Hepatocyte (in vitro differentiated cells): ENCODE results near the gene MTRFR. TPM values are rescaled to one million over a fixed set of nuclear protein-coding genes. Genes with fewer than 3 reads are reported as not detected.
"Not testable (repeated sequence)": the region's sequence is repeated elsewhere in the genome, so short reads cannot be mapped to it uniquely, and the experiment has no call there.

Experiments used
- DNase-seq: peaks from one replicate; pipeline ENCODE4 v3.0.0-alpha.2; 2016; ENCODE audit warnings: low spot score
- H2AFZ ChIP-seq: fragments of 200-600 bp; sonication (generic); 2 replicates; pipeline ENCODE4 v1.6.0; 2016; ENCODE audit warnings: antibody characterized with exemption, mild to moderate bottlenecking
- H3K27ac ChIP-seq: fragments of 200-600 bp; sonication (generic); 2 replicates; pipeline ENCODE4 v1.5.1; 2016; ENCODE audit warnings: mild to moderate bottlenecking
- H3K27me3 ChIP-seq: fragments of 200-600 bp; sonication (generic); 2 replicates; pipeline ENCODE4 v1.6.1; 2016
- H3K36me3 ChIP-seq: fragments of 200-600 bp; sonication (generic); replicated peaks from 2 replicates; pipeline ENCODE4 v1.5.1; 2016; ENCODE audit warnings: low read depth; ENCODE audit not compliant: insufficient read depth
- H3K4me1 ChIP-seq: fragments of 200-600 bp; sonication (generic); 2 replicates; pipeline ENCODE4 v1.5.1; 2016; ENCODE audit warnings: mild to moderate bottlenecking, moderate library complexity; ENCODE audit not compliant: insufficient read depth
- H3K4me2 ChIP-seq: fragments of 200-600 bp; sonication (generic); 2 replicates; pipeline ENCODE4 v1.6.0; 2016
- H3K4me3 ChIP-seq: fragments of 200-600 bp; sonication (generic); 2 replicates; pipeline ENCODE4 v1.5.1; 2016; ENCODE audit warnings: mild to moderate bottlenecking
- H3K79me2 ChIP-seq: fragments of 200-600 bp; sonication (generic); 2 replicates; pipeline ENCODE4 v1.6.0; 2017; ENCODE audit warnings: mild to moderate bottlenecking
- H3K9me2 ChIP-seq: fragments of 200-600 bp; sonication (generic); replicated peaks from 2 replicates; pipeline ENCODE4 v1.6.0; 2017; ENCODE audit warnings: mild to moderate bottlenecking; ENCODE audit not compliant: insufficient read depth
- H3K9me3 ChIP-seq: fragments of 200-600 bp; sonication (generic); 2 replicates; pipeline ENCODE4 v1.5.1; 2016; ENCODE audit warnings: low read depth, mild to moderate bottlenecking
- H4K20me1 ChIP-seq: fragments of 200-600 bp; sonication (generic); 2 replicates; pipeline ENCODE4 v1.6.0; 2016; ENCODE audit warnings: mild to moderate bottlenecking; ENCODE audit not compliant: insufficient read depth, poor library complexity, severe bottlenecking
- EZH2 ChIP-seq: fragments of 200-600 bp; sonication (generic); IDR thresholded peaks from 2 replicates; pipeline ENCODE4 v1.6.1; 2016; ENCODE audit warnings: antibody characterized with exemption, mild to moderate bottlenecking, borderline replicate concordance
- EZH2phosphoT487 ChIP-seq: fragments of 200-600 bp; sonication (generic); IDR thresholded peaks from one replicate; pipeline ENCODE4 v1.6.1; 2018; ENCODE audit warnings: antibody characterized with exemption, mild to moderate bottlenecking, low read depth, moderate library complexity; ENCODE audit not compliant: unreplicated experiment, severe bottlenecking
- WGBS: methylation state at CpG from one replicate; pipeline ENCODE4 v1.1.6; 2016; ENCODE audit warnings: low lambda C conversion rate; ENCODE audit errors: missing lambda C conversion rate; 5-methylcytosine and 5-hydroxymethylcytosine counted together
- polyA plus RNA-seq: library from polyadenylated mRNA; unstranded; fragments of >200 nt; fragmentation: Nextera tagmentation; extraction: Ambion mirVana; gene quantifications from 2 replicates; pipeline ENCODE4 v1.2.1, GENCODE V29; 2016
- total RNA-seq: library from RNA; depleted of rRNA; stranded (reverse); fragments of >200 nt; gene quantifications from 2 replicates; pipeline ENCODE4 v1.2.3, GENCODE V29; 2014
- TF ChIP-seq, protein P1 (sequence below): fragments of 200-600 bp; sonication (generic); IDR thresholded peaks from 2 replicates; pipeline ENCODE4 v1.5.1; 2016; ENCODE audit warnings: antibody characterized with exemption, mild to moderate bottlenecking; ENCODE audit not compliant: poor library complexity

The MTRFR gene
- total RNA-seq (8.7 and 13.8 TPM in 2 replicates), polyA plus RNA-seq (13.3 and 20.9 TPM in 2 replicates)

DNA sequence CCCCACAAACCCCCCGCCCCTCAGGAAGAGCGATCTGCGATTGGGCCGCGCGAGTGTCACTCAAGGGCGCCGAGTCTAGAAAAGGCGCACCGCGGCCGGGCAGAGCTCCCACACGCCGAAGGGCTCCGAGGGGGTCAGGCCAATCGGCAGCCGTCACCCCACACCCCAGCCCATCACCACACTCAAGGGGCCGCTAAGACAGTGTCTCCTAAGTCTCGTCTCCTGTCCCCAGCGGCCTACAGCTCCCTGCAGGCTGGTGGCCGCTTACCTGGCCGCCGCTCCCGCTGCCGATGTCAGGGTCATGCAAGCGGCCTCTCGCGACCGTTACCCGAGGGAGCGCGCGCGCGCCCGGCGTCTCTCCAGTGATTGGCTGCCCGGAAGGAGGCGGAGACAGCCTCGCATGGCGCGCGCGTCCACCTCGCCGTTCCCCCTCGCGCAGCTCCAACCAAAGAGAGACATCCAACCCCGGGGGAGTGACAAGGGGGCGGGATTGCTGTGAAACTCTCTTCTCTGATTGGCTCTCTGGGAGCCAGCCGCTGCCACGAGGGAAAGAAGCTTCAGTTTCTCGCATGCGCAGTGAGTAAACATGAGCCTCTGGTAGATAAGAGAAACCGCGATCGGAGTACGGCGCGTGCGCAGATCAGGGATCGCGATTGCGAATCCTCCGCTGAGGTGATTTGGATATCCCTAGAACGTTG is at the start of gene MTRFR, which contains the start of gene MPHOSPH9:
MTRFR (plus strand) TSS at position 630 of the 698 bp plus-strand sequence. CDS start 20,239 bp downstream, outside the sequence.
MPHOSPH9 (minus strand) TSS at position 335 of the 698 bp plus-strand sequence. CDS start 2,777 bp downstream, outside the sequence.
- H3K9me2 ChIP-seq: no peaks in the 10 kb centered on the region
- peak within 1 kb of the TSS; percentile 87 for H3K4me2 ChIP-seq
- H3K36me3 ChIP-seq: no peaks in the 10 kb centered on the region
- H3K9me3 ChIP-seq: no peaks in the 10 kb centered on the region
- no peaks in the 10 kb centered on the region for H3K27me3 ChIP-seq
- peak within 1 kb of the TSS; percentile 83 for H3K27ac ChIP-seq
- peaks cover 68% of the 10 kb centered on the region for H3K79me2 ChIP-seq
- peak within 1 kb of the TSS; percentile 22 for H3K4me3 ChIP-seq
- H3K4me1 ChIP-seq: peaks cover 12% of the 10 kb centered on the region
- 1% methylated on average over 66 of the region's 66 CpGs for WGBS
- H2AFZ ChIP-seq: peak within 1 kb of the TSS; percentile 89
- DNase-seq: peak; percentile 99
- no peaks in the 10 kb centered on the region for H4K20me1 ChIP-seq
- TF ChIP-seq EZH2phosphoT487: no peak

DNA sequence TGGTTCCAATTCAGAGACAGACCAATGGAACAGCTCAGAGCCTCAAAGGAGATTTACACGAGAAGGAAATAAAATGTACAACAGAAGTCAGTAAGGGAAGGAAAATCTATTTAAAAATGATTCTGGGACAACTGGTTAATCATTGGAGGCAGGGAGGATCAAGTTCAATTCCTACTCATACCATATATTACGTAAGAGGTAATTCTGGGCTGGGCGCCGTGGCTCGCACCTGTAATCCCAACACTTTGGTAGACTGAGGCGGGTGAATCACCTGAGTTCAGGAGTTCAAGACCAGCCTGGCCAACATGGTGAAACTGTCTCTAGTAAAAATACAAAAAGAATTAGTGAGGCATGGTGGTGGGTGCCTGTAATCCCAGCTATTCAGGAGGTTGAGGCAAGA is 45.6 kb upstream of the MTRFR start:
- WGBS: 98% methylated on average over 6 of the region's 6 CpGs

DNA sequence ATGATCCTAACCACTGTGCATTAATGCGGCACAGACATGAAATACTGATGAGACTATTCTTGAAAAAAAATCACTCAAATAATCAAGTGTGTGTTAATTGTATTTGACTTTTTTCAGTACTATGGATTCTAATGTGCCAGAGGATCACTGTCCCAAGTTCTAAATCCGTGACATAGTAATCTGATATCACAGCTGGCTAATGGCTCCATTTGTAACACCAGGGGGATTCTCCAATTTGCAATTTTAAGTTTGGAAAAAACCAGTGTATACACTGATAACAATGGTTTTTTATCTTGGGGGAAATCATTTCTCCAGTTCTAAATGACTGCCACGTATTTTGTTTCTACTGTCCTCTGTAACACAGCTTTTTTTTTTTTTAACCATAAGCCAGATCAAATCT is 33.3 kb upstream of the MTRFR start:
- no peak for DNase-seq
- no peak overlapping the region for H2AFZ ChIP-seq
- H3K27ac ChIP-seq: no peak overlapping the region
- no peak for TF ChIP-seq EZH2
- TF ChIP-seq, protein P1, sequence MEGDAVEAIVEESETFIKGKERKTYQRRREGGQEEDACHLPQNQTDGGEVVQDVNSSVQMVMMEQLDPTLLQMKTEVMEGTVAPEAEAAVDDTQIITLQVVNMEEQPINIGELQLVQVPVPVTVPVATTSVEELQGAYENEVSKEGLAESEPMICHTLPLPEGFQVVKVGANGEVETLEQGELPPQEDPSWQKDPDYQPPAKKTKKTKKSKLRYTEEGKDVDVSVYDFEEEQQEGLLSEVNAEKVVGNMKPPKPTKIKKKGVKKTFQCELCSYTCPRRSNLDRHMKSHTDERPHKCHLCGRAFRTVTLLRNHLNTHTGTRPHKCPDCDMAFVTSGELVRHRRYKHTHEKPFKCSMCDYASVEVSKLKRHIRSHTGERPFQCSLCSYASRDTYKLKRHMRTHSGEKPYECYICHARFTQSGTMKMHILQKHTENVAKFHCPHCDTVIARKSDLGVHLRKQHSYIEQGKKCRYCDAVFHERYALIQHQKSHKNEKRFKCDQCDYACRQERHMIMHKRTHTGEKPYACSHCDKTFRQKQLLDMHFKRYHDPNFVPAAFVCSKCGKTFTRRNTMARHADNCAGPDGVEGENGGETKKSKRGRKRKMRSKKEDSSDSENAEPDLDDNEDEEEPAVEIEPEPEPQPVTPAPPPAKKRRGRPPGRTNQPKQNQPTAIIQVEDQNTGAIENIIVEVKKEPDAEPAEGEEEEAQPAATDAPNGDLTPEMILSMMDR: no peak
- no peak for TF ChIP-seq EZH2phosphoT487
- no peak overlapping the region for H3K4me2 ChIP-seq
- H3K27me3 ChIP-seq: no peaks in the 10 kb centered on the region
- H3K9me3 ChIP-seq: no peaks in the 10 kb centered on the region
- H3K4me3 ChIP-seq: no peak overlapping the region
- no peaks in the 10 kb centered on the region for H3K79me2 ChIP-seq
- H4K20me1 ChIP-seq: no peaks in the 10 kb centered on the region
- H3K4me1 ChIP-seq: no peaks in the 10 kb centered on the region
- no peaks in the 10 kb centered on the region for H3K9me2 ChIP-seq
- H3K36me3 ChIP-seq: no peaks in the 10 kb centered on the region
- 92% methylated on average over 3 of the region's 3 CpGs for WGBS

More for the DNA sequence above, 45.6 kb upstream of the MTRFR start:
- Histone ChIP-seq H3K4me2 (no peak overlapping the region), H3K79me2 (no peaks in the 10 kb centered on the region), H4K20me1 (no peaks in the 10 kb centered on the region), H3K27me3 (no peaks in the 10 kb centered on the region), H3K4me1 (no peaks in the 10 kb centered on the region), H3K27ac (no peak overlapping the region), H3K36me3 (no peaks in the 10 kb centered on the region), H2AFZ (no peak overlapping the region), H3K9me3 (no peaks in the 10 kb centered on the region), H3K9me2 (no peaks in the 10 kb centered on the region), H3K4me3 (no peak overlapping the region)
- TF ChIP-seq EZH2 (no peak), EZH2phosphoT487 (no peak)
- TF ChIP-seq, protein P1: no peak
- no peak for DNase-seq

DNA sequence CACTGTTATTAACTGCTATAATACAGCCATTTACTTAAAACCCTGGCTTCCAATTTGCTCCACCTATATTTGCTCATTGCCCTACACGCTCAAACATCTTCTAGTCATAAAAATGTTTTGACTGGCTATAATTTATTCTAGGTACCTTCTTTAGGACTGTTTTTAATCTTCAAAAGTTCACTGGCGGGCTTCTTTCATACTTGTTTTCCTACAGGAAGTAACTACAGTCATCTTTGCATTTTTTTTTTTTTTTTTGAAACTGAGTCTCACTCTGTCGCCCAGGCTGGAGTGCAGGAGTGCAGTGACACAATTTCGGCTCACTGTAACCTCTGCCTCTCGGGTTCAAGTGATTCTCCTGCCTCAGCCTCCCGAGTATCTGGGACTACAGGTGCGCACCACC is 32.8 kb upstream of the MTRFR start:
- no peak for DNase-seq
- Histone ChIP-seq H3K4me3 (no peak overlapping the region), H3K79me2 (no peaks in the 10 kb centered on the region), H3K27ac (no peak overlapping the region), H3K4me2 (no peak overlapping the region), H2AFZ (no peak overlapping the region), H3K4me1 (no peaks in the 10 kb centered on the region), H4K20me1 (no peaks in the 10 kb centered on the region), H3K36me3 (no peaks in the 10 kb centered on the region), H3K9me3 (no peaks in the 10 kb centered on the region), H3K27me3 (no peaks in the 10 kb centered on the region), H3K9me2 (no peaks in the 10 kb centered on the region)
- no peak for TF ChIP-seq EZH2
- TF ChIP-seq, protein P1: no peak
- no peak for TF ChIP-seq EZH2phosphoT487
- 92% methylated on average over 7 of the region's 7 CpGs for WGBS

DNA sequence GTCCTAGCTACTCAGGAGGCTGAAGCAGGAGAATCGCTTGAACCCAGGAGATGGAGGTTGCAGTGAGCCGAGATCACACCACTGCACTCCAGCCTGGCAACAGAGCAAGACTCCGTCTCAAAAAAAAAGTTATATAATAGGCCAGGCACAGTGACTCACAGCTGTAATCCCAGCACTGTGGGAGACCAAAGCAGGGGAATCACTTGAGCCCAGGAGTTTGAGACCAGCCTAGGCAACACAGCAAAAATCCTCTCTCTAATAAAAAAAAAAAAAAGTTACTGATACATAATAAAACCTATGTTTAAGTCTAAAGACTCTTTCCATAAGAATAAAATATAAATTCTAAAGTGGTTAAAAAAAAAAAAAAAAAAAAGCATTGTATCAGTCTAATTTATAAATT is 26.4 kb upstream of the MTRFR start:
- not testable (repeated sequence) for H3K4me3 ChIP-seq

DNA sequence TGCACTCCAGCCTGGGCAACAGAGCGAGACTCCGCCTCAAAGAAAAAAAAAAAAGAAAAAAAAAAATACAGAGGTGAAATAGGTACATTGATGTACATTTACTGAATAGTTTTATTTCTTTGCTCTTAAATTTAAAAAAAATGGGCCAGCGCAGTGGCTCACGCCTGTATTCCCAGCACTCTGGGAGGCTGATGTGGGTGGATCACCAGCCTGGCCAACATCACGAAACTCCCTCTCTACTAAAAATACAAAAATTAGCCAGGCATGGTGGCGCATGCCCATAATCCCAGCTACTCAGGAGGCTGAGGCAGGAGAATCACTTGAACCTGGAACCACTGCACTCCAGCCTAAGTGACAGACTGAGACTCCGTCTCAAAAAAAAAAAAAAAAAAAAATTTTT is 25.4 kb upstream of the MTRFR start:
- H4K20me1 ChIP-seq, H3K9me2 ChIP-seq, H3K36me3 ChIP-seq, H3K79me2 ChIP-seq, H3K27me3 ChIP-seq, H3K4me2 ChIP-seq, H3K9me3 ChIP-seq, H3K4me3 ChIP-seq, H2AFZ ChIP-seq, DNase-seq, H3K27ac ChIP-seq, H3K4me1 ChIP-seq: not testable (repeated sequence)
- WGBS: 97% methylated on average over 6 of the region's 7 CpGs

More for the DNA sequence above, 26.4 kb upstream of the MTRFR start:
- not testable (repeated sequence) for H2AFZ ChIP-seq, H3K36me3 ChIP-seq, H3K27ac ChIP-seq, DNase-seq, H3K9me2 ChIP-seq, H3K4me1 ChIP-seq, H4K20me1 ChIP-seq, H3K27me3 ChIP-seq, H3K4me2 ChIP-seq, H3K79me2 ChIP-seq, H3K9me3 ChIP-seq
- 92% methylated on average over 3 of the region's 3 CpGs for WGBS
